GM10847 (cell line): Measurements from ENCODE around the gene USP6.

ENCODE experiments used
- POLR2A ChIP-seq: IDR thresholded peaks from 2 replicates; pipeline ENCODE4 v1.6.1; 2011; ENCODE audit not compliant: insufficient read length; ENCODE audit errors: extremely low read depth

USP6 gene

DNA sequence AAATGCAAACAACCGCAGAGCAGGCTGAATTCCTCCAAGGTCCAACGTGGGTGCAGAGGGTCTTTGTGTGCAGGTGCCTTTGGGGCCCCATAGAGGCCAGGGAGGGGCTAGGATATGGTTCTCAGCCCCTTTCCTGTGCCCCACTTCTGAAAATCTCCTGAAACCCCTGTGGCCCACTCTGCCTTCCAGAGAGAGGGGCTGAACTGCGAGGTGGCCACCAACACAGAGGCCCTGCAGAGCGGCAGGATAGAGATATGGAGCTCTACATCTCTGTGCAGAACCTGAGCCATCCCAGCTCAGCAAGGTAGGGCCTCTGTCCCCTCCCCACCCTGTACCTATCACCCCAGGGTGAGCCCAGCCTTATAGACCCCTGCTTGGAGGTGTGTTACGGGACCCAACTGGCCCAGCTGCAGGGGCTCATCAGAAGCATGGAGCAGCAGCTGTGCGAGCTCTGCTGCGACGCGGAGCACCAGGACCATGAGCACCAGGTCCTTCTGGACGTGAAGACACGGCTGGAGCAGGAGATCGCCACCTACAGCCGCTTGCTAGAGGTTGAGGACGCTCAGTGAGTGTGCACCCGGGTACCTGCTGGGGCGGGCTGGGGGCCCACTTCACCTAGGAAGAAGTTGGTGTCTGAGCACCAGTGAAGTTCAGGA is 5.5 kb downstream of the USP6 start:
- TF ChIP-seq POLR2A = no peak

DNA sequence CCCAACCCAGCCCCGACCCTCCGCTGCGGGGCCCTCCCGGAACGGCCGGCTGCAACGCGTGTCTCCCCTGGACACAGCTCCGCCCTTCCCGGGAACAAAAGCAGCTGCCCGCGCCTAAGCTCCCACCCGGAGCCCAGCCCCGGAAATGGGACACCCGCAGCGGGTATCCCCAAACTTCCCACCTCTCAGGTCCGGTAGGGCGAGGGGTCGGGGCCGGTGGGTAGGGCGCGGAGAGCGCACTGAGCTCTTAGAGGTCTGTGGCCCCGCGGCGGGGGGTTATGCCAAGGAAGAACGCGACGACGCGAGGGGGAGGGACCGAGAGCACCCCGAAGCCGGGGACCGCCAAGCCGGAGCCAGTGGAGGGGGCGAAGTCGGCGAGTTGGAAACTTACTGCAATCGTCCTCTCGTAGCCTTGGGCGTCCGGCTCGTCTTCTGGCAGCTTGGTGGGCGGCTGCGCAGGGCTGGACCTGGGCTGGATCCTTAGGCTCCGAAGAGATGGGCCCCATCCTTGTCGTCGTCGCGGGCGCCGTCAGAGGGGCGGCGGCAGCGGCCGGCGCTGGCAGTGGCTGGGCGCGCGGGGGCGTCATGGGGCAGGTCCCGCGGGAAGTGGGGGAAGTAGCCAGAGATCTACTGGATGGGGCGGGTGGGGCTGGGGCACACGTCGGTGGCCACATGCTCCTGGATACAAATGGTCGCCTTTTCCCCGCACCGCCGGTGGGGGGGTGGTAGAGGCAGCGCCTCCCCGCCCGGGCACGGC is 6.9 kb downstream of the USP6 start:
- no peak for TF ChIP-seq POLR2A

DNA sequence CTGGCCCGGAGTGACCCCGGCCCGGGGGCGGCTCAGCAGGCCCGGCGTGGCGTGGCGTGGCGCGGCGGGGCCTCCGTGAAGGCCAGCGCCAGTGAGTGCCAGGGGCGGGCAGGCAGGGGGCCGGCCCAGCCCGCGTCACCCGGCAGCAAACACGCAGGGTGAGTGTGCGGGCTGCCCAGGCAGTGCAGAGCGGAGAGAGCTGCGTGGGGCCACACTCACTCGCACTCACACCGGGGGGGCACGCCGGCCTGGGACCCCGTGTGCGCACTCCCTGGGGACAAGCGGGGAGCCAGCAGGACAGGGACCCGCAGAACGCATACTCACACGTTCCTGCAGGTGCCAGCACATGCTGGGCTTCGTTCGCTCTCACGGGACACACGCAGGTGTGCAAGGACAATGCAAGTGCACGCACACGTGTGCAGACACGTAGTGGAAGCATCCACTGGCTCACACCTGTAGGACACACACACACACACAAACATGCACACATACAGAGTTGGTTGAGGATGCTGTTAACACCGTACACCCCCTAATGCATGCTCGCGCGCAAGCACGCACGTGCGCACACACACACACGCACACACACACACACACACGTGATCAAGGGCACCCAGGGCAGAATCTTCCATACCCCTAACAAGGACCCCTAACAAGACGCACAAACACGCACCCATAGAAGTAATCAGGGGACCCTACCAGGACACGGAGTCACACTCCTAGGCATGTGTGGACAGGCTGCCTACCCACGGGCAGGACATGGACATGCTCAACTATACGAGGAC is 7.7 kb downstream of the USP6 start:
- TF ChIP-seq POLR2A = no peak

DNA sequence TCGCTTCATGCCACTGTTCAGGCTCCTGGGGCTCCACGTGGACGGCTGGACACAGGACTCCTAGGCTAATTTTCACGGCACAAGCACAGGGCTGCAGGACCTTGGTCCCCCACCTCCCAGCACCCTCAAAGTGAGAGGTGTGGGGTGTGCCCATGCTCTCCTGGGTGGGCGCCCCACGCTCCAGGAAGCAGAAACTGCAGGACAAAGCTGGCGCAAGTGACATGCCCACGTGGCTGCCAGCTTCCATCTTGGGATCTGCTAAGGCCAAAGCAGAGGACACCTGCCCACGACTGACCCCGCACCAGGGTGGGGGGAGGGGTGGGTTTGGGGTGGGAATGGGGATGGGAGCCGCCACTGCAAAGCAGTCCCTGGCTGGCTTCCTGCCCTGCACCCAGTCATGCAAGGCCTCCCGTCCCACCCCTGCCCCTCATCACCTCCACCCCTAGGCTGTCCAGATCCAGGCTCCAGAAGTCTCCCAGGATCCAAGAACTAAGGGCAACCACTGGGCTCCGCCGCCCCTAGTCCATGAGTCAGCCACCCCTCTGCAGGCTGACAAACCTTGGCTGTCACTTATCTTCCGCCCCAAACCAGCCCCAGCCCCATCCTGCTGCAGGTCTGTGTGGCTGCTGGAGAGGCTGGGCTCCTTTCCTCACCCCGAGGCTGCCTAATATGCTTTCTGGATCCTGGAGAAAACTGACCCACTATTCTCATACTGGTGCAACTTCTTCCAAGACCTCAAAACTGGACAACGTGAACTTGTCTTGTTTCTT is 11.1 kb downstream of the USP6 start:
- no peak for TF ChIP-seq POLR2A

DNA sequence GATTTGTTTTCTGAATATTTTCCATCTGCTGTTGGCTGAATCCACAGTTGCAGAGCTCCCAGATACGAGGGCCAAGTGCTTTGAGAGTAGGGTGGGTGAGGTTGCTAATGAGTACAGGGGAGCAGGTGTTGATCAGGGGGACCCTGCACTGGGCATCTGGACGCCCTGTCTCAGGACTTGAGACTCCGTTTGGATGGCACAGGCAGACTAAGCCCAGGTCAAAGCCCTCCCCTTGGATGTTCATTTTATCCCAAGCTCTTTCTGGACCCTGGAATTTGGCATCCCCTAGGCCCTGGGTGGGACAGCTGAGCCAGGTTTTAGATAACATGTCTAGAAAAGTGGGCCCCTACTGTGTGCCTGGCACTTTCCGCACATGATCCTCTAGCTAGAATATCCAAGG is 12.1 kb downstream of the USP6 start:
- TF ChIP-seq POLR2A = no peak

DNA sequence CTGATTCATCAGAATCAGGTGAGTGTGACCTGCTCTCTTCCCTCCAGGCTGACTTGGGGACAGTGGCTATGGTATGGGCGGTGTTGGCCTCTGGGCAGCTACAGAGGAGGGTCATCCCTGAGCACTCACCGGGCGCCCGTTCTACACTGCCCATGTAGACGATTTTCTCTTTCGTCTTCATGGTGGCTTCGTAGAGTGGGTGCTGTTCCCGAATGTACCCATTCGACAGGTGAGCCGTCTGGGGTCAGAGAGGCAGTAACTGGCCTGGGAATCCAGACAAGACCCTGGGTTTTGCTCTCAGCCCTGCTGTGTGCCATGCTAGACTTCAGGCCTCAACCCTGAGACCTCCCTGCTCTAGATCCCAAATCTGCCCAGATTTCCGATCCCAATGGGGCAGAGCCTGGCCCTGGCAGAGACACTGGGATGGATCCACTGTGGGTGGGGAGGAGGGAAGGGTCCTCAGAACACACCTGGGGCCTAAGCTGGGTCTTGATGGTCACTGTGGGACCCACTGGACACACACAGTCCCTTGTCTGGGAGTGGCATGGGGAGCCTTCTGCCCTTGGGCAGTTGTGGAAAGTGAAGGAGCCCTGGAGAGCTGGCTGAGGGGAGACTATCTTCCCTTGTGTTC is 13.2 kb downstream of the USP6 start:
- no peak for TF ChIP-seq POLR2A

DNA sequence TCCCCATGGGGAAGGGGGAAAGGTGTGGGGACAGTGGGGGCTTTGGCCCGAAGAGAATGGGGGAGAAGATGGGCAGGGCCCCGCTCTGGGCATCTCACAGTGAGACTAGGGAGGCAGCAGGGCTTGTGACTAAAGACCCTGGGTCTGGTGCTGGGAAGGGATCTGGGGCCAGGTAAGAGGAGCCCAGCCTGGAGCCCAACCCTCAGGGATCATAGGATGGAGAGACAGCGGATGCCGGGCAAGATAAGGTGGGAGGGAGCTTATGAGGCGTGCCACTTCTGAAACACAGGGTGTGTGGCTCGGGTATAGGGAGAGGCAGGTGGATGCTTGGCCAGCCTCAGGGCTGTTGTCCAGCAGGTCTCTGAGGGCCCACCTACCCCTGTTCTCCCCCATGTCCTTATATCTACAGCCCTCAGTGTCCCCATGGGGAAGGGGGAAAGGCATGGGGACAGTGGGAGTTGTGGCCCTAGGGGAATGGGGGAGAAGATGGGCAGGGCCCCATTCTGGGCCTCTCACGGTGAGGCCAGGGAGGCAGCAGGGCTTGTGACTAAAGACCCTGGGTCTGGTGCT is 15.4 kb downstream of the USP6 start:
- TF ChIP-seq POLR2A = no peak

DNA sequence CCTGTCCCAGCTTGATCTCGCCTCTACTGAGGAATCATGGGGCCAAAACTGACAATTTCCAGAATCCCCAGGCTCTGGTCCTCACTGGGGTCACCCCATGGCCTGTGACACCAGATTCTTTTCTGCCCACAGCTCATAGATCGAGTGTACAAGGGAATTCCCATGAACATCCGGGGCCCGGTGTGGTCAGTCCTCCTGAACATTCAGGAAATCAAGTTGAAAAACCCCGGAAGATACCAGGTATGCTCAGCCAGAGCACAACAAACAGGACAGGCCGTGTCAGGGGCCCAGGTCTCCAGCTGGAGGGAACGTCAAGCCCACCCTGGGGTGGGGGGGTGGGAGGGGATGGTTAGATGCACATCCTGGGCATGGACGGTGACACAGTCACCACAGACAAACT is 17.5 kb downstream of the USP6 start:
- no peak for TF ChIP-seq POLR2A

DNA sequence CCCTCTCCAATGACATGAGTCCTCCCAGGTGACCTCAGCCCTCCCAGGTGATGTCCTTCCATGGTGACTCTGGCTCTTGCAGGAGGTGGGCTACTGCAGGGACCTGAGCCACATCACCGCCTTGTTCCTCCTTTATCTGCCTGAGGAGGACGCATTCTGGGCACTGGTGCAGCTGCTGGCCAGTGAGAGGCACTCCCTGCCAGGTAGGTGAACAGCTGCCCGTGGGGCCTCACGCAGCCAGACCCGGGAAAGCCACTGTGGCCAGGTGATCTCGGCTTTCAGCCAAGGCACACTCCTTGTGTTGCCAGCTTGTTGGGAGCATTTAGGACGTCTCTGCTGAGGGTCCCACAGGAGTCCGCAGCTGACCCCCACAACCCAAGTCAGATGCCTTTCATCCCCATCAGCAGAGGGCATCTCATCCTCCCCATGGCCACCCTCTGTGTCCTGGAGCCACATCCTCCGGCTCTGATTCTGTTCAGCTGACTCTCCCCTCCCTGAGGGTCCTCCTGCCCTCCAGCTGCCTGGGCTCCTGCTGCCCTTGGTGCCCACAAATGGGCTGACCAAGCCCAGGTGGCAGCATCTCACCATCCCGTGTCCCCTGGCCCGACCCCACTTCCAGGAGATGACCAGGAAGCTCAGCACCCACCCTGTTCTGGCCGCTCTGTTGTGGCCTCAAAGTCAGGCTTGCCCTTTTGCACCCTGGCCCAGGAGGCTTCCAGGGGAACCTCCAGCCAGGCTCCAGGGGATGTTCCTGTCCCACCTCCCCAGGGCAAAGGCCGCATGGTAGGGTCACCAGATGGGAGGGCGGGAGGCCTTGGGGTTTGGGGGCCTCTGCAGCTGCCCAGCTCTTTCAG is 20.1 kb downstream of the USP6 start:
- TF ChIP-seq POLR2A = no peak

DNA sequence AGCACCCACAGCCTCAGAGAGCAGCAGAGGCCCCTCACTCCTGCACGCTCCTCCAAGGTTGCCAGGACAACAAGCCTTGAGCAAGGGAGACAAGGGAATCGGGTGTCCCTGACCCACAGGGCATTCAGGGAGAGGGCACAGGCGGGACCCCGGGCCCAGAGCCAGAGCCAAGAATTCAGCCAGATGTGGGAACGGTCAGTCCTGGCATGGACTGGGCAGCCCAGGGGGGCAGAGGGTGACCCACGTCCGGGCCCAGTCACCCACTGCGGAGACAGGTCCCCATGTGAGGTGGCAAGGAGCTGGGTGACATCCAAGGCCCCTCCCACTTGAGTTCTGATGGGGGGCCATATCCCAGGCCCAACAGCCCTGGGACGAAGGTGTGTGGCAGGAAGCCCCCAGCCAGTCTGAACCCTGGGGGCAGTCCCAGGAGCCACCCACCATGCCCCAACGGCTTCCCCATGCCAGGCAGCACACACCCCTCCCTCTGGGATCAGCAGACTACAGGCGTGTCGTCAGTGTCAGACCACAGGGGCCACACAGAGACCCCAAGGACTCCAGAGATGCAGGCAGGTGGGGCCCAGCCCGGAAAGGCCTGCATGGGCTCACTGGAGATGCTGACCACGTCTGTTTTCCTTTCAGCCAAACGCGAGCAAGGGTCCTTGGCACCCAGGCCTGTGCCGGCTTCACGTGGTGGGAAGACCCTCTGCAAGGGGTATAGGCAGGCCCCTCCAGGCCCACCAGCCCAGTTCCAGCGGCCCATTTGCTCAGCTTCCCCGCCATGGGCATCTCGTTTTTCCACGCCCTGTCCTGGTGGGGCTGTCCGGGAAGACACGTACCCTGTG is 23.0 kb downstream of the USP6 start:
- no peak for TF ChIP-seq POLR2A

DNA sequence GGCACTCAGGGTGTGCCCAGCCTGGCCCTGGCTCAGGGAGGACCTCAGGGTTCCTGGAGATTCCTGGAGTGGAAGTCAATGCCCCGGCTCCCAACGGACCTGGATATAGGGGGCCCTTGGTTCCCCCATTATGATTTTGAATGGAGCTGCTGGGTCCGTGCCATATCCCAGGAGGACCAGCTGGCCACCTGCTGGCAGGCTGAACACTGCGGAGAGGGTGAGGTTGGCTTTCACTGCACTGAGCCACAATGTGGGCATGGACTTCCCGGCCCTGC is 23.6 kb downstream of the USP6 start:
- TF ChIP-seq POLR2A = no peak

DNA sequence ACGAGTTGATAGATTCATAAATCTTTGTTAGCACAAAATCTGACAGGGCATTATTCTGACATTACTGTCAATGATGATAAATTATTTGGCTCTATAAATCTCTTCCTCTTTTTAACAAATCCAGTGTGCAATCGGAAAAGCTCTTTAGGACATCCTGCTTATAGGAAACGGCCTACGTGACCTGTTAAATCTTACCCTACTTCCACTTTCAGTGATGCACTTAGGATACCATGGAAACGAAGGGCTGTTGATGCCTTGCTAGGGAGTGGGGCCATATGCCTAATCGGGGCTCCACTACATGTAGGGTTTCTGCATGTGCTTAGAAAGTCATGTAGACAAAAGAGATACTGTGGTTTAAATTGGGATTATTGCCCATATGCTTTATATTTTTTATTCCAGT is 48.6 kb downstream of the USP6 start:
- TF ChIP-seq POLR2A = no peak

DNA sequence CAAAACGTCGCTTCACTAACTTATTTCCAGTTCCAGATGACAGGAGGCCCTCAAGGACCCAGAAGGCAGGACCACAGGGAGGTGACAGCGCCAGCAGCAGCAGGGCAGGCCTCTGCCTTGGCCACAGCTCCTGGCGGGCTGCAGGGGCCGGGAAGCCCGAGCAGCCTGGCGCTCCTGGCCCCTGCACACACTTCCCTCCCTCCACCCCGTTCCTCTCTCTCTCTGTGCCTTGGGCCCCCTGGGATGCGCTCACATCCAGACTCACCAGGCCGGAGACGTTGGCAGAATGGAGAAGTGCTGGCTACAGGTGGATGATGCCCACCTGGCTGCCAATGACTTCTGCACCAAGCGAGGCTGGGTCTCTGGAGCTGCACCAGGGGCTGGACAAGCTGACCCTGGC is 63.2 kb downstream of the USP6 start:
- TF ChIP-seq POLR2A = no peak
